Progenitor cell of endocrine pancreas (in vitro differentiated cells): ENCODE results near the gene BICDL1. TPM values are rescaled to one million over a fixed set of nuclear protein-coding genes. Genes with fewer than 3 reads are reported as not detected.

ENCODE experiments used
- DNase-seq: peaks from one replicate; pipeline ENCODE4 v3.0.0; 2021; ENCODE audit warnings: low spot score; ENCODE audit not compliant: unreplicated experiment
- H3K27ac Mint-ChIP-seq: 2 replicates; pipeline ENCODE4 v1.8.0; 2021; ENCODE audit warnings: mild to moderate bottlenecking, moderate library complexity, mixed read lengths
- H3K27me3 Mint-ChIP-seq: 2 replicates; pipeline ENCODE4 v1.8.0; 2021; ENCODE audit warnings: mixed read lengths
- H3K36me3 Mint-ChIP-seq: 2 replicates; pipeline ENCODE4 v1.8.0; 2022; ENCODE audit warnings: mixed read lengths; ENCODE audit not compliant: insufficient read depth
- H3K4me1 Mint-ChIP-seq: 2 replicates; pipeline ENCODE4 v1.8.0; 2021; ENCODE audit warnings: low read depth, mixed read lengths
- H3K4me3 Mint-ChIP-seq: 2 replicates; pipeline ENCODE4 v1.8.0; 2021; ENCODE audit warnings: low read depth, mild to moderate bottlenecking, moderate library complexity, mixed read lengths
- H3K9me3 Mint-ChIP-seq: 2 replicates; pipeline ENCODE4 v1.8.0; 2021; ENCODE audit warnings: low read depth, mixed read lengths
- total RNA-seq: library from RNA; stranded (reverse); gene quantifications from 2 replicates; pipeline ENCODE4 v1.2.1, GENCODE V29; 2021
- TF ChIP-seq, protein P1 (sequence below): fragments of 200-600 bp; sonication (generic); IDR thresholded peaks from one replicate; pipeline ENCODE4 v1.5.0; 2021; ENCODE audit warnings: antibody characterized with exemption, mild to moderate bottlenecking; ENCODE audit not compliant: unreplicated experiment

BICDL1 gene
- total RNA-seq, 1 donor from 2014 or later = 11.1 TPM

GRCh38 chr12:120126635-120127005 lies 137.6 kb downstream of the BICDL1 start:
- Mint-ChIP-seq H3K27me3 (no peaks in the 10 kb centered on the region), H3K36me3 (peaks cover 16% of the 10 kb centered on the region), H3K4me3 (no peak overlapping the region), H3K4me1 (no peaks in the 10 kb centered on the region), H3K27ac (no peak overlapping the region), H3K9me3 (no peaks in the 10 kb centered on the region)
- no peak for DNase-seq
- TF ChIP-seq, protein P1, sequence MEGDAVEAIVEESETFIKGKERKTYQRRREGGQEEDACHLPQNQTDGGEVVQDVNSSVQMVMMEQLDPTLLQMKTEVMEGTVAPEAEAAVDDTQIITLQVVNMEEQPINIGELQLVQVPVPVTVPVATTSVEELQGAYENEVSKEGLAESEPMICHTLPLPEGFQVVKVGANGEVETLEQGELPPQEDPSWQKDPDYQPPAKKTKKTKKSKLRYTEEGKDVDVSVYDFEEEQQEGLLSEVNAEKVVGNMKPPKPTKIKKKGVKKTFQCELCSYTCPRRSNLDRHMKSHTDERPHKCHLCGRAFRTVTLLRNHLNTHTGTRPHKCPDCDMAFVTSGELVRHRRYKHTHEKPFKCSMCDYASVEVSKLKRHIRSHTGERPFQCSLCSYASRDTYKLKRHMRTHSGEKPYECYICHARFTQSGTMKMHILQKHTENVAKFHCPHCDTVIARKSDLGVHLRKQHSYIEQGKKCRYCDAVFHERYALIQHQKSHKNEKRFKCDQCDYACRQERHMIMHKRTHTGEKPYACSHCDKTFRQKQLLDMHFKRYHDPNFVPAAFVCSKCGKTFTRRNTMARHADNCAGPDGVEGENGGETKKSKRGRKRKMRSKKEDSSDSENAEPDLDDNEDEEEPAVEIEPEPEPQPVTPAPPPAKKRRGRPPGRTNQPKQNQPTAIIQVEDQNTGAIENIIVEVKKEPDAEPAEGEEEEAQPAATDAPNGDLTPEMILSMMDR = no peak

DNA sequence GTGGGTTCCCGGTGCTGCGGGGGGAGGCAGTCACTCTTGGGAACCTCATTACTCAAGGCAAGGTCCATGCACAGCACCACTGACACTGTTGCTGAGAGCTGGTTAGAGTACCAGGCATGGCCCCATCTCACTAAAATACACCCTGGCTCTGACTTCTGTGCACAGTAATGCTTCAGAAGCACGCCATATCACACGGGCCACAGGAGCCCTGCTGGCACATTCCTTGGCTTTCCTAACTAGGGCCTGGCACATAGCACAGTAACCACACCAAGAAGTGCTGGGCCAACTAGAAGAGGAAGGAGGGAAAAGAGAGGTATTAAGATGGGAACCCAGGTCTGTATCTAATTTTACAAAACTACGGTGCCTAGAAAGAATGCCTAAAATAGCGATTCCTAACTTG lies 141.0 kb downstream of the BICDL1 start:
- Mint-ChIP-seq H3K4me3 (no peak overlapping the region), H3K27ac (no peak overlapping the region), H3K27me3 (no peaks in the 10 kb centered on the region), H3K9me3 (no peaks in the 10 kb centered on the region), H3K4me1 (no peaks in the 10 kb centered on the region), H3K36me3 (peaks cover 19% of the 10 kb centered on the region)
- TF ChIP-seq, protein P1 = no peak
- DNase-seq = no peak

GRCh38 chr12:120131116-120131515 lies 142.1 kb downstream of the BICDL1 start:
- Mint-ChIP-seq H3K9me3 (no peaks in the 10 kb centered on the region), H3K27ac (no peak overlapping the region), H3K36me3 (peaks cover 19% of the 10 kb centered on the region), H3K4me3 (no peak overlapping the region), H3K4me1 (no peaks in the 10 kb centered on the region), H3K27me3 (no peaks in the 10 kb centered on the region)
- TF ChIP-seq, protein P1 = no peak
- no peak for DNase-seq

- no peak overlapping the region for H3K4me3 Mint-ChIP-seq
- H3K27ac Mint-ChIP-seq = no peak overlapping the region
- TF ChIP-seq, protein P1 = no peak
- H3K36me3 Mint-ChIP-seq = peaks cover 16% of the 10 kb centered on the region
- H3K27me3 Mint-ChIP-seq = no peaks in the 10 kb centered on the region
- DNase-seq = no peak
- H3K9me3 Mint-ChIP-seq = no peaks in the 10 kb centered on the region
- no peaks in the 10 kb centered on the region for H3K4me1 Mint-ChIP-seq
Measured at GRCh38 chr12:120132054-120132836, 143.2 kb downstream of the BICDL1 start.

GRCh38 chr12:120132863-120133385 lies 143.9 kb downstream of the BICDL1 start:
- H3K27ac Mint-ChIP-seq = no peak overlapping the region
- H3K9me3 Mint-ChIP-seq = no peaks in the 10 kb centered on the region
- no peaks in the 10 kb centered on the region for H3K27me3 Mint-ChIP-seq
- H3K4me3 Mint-ChIP-seq = no peak overlapping the region
- H3K4me1 Mint-ChIP-seq = no peaks in the 10 kb centered on the region
- H3K36me3 Mint-ChIP-seq = peaks cover 12% of the 10 kb centered on the region
- no peak for DNase-seq
- TF ChIP-seq, protein P1 = no peak
